Measurements from ENCODE around the gene CKAP2L.

The CKAP2L gene

GRCh38 chr2:112809112-112809511, 44.7 kb upstream of the CKAP2L start:
- H3K4me3 ChIP-seq (ENCODE audit: low read depth, low read length): no peak overlapping the region
- TF ChIP-seq CTCF (IDR thresholded peaks at IDR 0.05; ENCODE audit: borderline replicate concordance, insufficient read depth, low read depth, low read length): no peak

- no peak for TF ChIP-seq CTCF (IDR thresholded peaks at IDR 0.05; ENCODE audit: borderline replicate concordance, insufficient read depth, low read depth, low read length)
- no peak overlapping the region for H3K4me3 ChIP-seq (ENCODE audit: low read depth, low read length)
These were observed 42.9 kb upstream of the CKAP2L start for GRCh38 chr2:112807233-112807807.

- TF ChIP-seq CTCF (IDR thresholded peaks at IDR 0.05; ENCODE audit: borderline replicate concordance, insufficient read depth, low read depth, low read length): no peak
These were observed 41.1 kb upstream of the CKAP2L start for GRCh38 chr2:112805542-112805941.

GRCh38 chr2:112803691-112804521, 39.5 kb upstream of the CKAP2L start:
- H3K4me3 ChIP-seq (ENCODE audit: low read depth, low read length): no peak overlapping the region
- no peak for TF ChIP-seq CTCF (IDR thresholded peaks at IDR 0.05; ENCODE audit: borderline replicate concordance, insufficient read depth, low read depth, low read length)

More at GRCh38 chr2:112805542-112805941, 41.1 kb upstream of the CKAP2L start:
- no peak overlapping the region for H3K4me3 ChIP-seq (ENCODE audit: low read depth, low read length)

- TF ChIP-seq CTCF (IDR thresholded peaks at IDR 0.05; ENCODE audit: borderline replicate concordance, insufficient read depth, low read depth, low read length): no peak
- no peak overlapping the region for H3K4me3 ChIP-seq (ENCODE audit: low read depth, low read length)
These were observed 36.6 kb upstream of the CKAP2L start for GRCh38 chr2:112800881-112801583.

GRCh38 chr2:112798979-112799975, 34.9 kb upstream of the CKAP2L start:
- H3K4me3 ChIP-seq (ENCODE audit: low read depth, low read length): no peak overlapping the region
- TF ChIP-seq CTCF (IDR thresholded peaks at IDR 0.05; ENCODE audit: borderline replicate concordance, insufficient read depth, low read depth, low read length): no peak
